HT1080 (cell line): ENCODE results near the gene ANXA2R. TPM values are rescaled to one million over a fixed set of nuclear protein-coding genes. Genes with fewer than 3 reads are reported as not detected.
"Not testable (repeated sequence)": the region's sequence is repeated elsewhere in the genome, so short reads cannot be mapped to it uniquely, and the experiment has no call there.

Source experiments
- DNase-seq: peaks from one replicate; pipeline ENCODE4 v3.0.0-alpha.2; 2015; ENCODE audit warnings: low read depth
- total RNA-seq: library from RNA; depleted of rRNA; stranded (reverse); fragments of >200 nt; shearing (Covaris generic); gene quantifications from 2 replicates; pipeline ENCODE4 v1.2.3, GENCODE V29; 2014

ANXA2R gene
- total RNA-seq, 1 experiment from 2014 or later: 0.59 TPM

- DNase-seq: no peak
Measured at GRCh38 chr5:43036409-43036808, 3.7 kb downstream of the ANXA2R start.

DNA sequence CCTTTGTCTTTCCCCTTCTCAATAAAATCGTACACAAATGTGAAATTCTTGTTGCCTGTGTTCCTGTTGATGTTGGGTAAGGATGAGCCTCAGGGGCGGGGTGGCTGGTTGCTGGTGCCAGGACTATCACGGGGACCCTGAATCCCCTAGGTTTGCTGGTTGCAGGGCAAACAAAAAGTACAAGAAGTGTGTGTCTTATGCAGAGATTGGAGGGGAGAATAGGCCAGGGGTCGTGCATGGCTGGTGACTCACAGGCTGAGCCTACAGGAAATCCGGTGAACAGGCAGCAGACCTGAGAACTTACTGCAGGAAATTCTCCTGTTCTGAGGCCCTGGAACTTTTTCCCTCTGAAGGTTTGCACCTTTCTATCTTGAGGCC lies 5.5 kb downstream of the ANXA2R start:
- DNase-seq: peak; percentile 55

- DNase-seq: no peak
Measured at GRCh38 chr5:43033841-43034590, 6.1 kb downstream of the ANXA2R start.

- no peak for DNase-seq
Measured at GRCh38 chr5:43027054-43027785, 12.9 kb downstream of the ANXA2R start.

GRCh38 chr5:43025184-43025950 lies 14.8 kb downstream of the ANXA2R start:
- not testable (repeated sequence) for DNase-seq

GRCh38 chr5:43024217-43024616 lies 15.9 kb downstream of the ANXA2R start:
- no peak for DNase-seq

DNA sequence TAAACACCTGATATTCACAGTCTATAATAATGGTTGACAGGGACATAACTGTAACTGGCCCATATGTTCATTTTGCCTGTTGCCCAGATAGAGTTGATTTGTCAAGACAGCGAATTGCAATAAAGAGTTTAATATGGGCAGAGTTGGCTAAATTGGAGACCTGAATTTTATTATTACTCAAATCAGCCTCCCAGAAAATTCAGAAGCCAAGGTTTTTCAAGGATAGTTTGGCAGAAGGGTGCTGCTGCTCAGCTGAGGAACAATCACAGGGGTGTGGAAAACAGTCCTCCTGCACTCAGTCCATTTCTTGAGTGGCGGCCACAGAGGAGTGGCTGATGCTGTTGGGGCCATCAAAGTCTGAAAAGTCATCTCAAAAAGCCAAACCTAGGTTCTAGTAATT lies 19.0 kb downstream of the ANXA2R start:
- DNase-seq: no peak

GRCh38 chr5:43020399-43020746 lies 19.7 kb downstream of the ANXA2R start:
- DNase-seq: no peak

GRCh38 chr5:43019614-43020398 lies 20.3 kb downstream of the ANXA2R start:
- DNase-seq: no peak

DNA sequence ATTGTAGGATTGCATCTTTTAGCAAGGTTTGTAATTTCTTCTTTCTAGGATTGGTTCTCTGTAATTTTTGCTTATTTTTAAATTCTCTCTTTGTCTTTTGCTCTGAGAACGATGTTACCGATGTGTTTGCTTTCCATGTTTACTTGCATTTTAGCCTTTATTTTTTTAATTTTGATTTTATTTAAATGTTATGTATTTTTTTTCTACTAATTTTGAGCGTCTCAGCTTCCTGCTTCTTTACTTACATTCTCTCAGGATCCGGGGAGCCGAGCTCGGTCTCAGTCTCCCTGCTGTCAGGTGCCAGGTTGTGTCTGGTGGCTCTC lies 20.9 kb downstream of the ANXA2R start:
- DNase-seq: no peak

DNA sequence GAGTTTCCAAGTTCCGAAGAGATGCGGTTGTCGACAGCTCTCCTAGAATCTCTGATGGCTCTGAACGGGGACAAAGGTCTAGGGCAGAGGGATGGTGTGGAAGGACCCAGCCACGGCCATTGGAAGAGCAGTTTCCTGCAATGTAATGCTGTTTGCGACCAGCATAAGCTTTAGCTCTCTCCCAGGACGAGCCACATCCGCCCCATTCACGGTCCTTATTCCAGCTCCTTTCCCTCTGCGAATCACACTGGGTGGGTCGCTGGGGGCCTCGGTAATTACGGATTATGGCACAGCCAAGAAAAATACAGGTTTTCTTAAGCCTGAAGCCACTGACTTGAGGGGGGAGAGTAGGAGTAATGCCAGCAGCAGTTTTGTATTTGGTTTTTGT lies 22.7 kb downstream of the ANXA2R start:
- no peak for DNase-seq

GRCh38 chr5:43016217-43016779 lies 23.8 kb downstream of the ANXA2R start:
- DNase-seq: no peak

GRCh38 chr5:43014522-43014921 lies 25.6 kb downstream of the ANXA2R start:
- no peak for DNase-seq

DNA sequence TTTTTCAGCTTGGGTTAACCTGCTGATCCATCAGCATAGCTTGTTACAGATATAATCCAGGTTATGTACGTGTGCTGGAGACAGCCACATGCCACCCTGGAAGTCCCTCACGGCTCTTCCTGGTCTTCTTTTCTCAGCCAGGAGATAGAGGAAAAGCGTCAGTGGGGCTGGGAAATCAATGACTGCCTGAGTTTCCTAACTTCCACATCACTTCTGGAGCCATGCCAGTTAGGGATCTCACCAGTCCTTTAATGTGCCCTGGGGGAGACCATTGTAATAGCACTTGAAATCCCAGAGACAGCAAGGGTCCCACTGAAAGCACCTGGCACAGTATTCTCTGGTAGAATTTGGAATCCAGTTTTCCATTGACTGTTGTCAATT lies 29.2 kb downstream of the ANXA2R start:
- no peak for DNase-seq

GRCh38 chr5:43008363-43009153 lies 31.6 kb downstream of the ANXA2R start:
- no peak for DNase-seq

DNA sequence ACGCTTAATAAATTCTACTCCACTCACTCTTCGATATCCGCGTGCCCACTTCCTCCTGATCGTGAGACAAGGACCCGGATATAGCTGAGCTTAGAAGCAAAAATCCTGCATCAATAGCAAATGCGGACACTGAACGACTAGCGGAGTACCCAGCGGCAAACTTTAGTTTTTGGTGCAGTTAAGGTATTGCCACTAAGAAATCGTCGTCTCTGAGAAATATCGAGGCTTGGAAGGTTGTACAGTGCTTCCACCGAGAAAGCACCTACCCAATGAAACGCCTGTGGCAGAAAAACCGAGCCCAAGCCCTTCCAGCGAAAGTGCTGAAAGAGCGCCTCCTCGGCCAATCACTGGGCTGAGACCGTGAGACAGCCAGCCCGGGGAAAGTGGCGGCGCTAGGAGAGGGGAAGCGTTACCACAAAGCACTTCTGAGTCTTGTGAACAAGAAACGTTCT lies 32.2 kb downstream of the ANXA2R start:
- DNase-seq: no peak

DNA sequence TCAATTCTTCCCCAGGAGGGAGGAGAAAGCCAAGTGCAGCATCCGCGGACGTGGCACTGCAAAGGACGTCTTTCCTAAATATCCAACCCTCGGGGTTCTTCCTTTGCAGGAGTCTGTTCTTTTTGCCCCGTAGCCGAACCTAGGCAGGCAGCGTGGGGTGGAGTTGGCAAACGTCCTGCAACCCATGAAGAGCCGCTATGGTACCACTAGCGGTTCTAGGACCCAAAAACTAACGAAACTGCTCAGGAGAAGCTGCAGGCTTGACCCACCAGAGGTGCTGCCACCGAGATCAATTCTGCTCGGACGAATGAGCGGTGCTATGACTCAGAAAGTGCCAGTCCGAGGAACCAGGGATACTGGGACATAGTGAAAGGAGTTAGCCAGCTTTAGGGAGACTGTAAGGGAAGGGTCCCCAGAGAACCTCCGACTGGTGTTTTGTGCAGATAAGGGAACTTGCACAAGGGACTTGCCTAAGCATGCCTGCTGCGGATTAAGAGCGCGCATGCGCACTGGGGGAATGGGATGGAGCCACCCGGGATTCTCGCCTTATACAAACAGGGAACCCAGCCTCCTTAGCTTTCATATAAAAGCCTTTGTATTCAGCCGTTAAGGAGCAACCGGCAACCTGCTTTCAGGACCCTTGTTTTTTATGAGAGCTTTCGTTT lies 32.7 kb downstream of the ANXA2R start:
- DNase-seq: peak; percentile 15

DNA sequence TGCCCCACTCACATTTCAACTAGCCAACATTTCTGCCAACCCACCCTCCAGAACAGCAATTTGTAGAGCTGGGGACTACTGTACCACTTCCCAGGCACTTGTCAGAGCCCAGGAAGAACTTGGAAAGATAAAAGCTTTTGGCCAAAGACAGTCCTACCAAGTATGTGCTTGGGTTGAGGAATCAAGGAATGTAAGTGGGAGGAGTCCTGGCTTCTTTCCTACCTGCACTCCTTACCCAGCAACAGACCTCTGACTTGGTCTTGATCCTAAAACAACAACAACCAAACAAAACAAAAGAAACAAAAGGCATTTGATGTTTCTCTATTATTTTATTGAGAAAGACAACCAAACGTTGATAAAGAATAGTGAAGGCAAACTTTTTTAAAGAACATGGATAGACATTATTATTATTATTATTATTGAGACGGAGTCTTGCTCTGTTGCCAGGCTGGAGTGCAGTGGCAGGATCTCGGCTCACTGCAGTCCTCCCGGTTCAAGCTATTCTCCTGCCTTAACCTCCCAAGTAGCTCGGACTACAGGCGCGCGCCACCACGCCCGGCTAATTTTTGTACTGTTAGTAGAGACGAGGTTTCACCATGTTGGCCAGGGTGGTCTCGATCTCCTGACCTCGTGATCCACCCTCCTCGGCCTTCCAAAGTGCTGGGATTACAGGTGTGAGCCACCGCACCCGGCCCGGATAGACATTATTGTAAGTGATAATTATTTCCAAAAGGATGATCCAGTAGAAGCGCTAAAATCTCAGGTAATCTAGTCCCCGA lies 33.5 kb downstream of the ANXA2R start:
- DNase-seq: no peak

DNA sequence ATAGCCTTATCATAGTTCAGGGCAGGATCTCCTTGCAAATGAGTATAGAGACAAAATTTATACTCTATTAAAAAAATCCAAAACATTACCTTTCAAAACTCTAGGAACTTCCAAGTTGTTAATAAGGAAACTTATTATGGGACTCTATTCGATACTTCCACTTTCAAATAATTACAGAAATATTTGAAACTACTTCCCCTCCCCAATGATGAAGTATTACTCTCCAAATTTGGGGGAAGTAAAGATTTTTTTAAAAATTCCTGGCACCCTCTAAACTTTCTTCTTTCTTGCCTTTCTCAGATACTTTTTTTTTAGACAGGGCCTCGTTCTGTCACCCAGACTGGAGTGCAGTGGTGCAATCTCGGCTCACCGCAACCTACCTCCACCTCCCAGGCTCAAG lies 35.1 kb downstream of the ANXA2R start:
- no peak for DNase-seq
